ENCODE results near the gene TMEM242.

Gene TMEM242

GRCh38 chr6:157242791-157243190 is 80.5 kb downstream of the TMEM242 start:
- ChIA-PET CTCF (no interaction called here), POLR2A (no interaction called here)
- H3K4me1 ChIP-seq (ENCODE audit: control insufficient read depth, insufficient read depth, low read length), result peaks cover 8% of the 10 kb centered on the region; the same call in 1 of the 2 replicates
- TF ChIP-seq SP2 (tag by site-specific recombination; IDR thresholded peaks at IDR 0.05) (no peak), RBAK (tag by site-specific recombination; IDR thresholded peaks at IDR 0.05) (no peak), ZFP37 (tag by site-specific recombination; IDR thresholded peaks at IDR 0.05) (no peak), ZNF660 (tag by site-specific recombination; IDR thresholded peaks at IDR 0.05) (no peak), ZNF148 (tag by site-specific recombination; IDR thresholded peaks at IDR 0.05; ENCODE audit: borderline replicate concordance) (no peak), ZNF146 (tag by site-specific recombination; IDR thresholded peaks at IDR 0.05) (no peak), EGR2 (tag by site-specific recombination; IDR thresholded peaks at IDR 0.05; ENCODE audit: low read depth) (no peak), GLIS2 (tag by site-specific recombination; IDR thresholded peaks at IDR 0.05) (no peak), SETDB1 (IDR thresholded peaks at IDR 0.05; ENCODE audit: insufficient read length, low read length) (no peak), MYNN (tag by site-specific recombination; IDR thresholded peaks at IDR 0.05; ENCODE audit: borderline replicate concordance) (no peak), ZNF670 (tag by site-specific recombination; IDR thresholded peaks at IDR 0.05; ENCODE audit: low read depth) (no peak), ZNF677 (tag by site-specific recombination; IDR thresholded peaks at IDR 0.05) (no peak), KLF17 (tag by site-specific recombination; IDR thresholded peaks at IDR 0.05) (no peak), MZF1 (tag by site-specific recombination; IDR thresholded peaks at IDR 0.05; ENCODE audit: borderline replicate concordance) (no peak), ELK4 (IDR thresholded peaks at IDR 0.05; ENCODE audit: borderline replicate concordance, low read depth, low read length) (no peak), BCL6B (tag by site-specific recombination; IDR thresholded peaks at IDR 0.05) (no peak), PRDM1 (tag by site-specific recombination; IDR thresholded peaks at IDR 0.05) (no peak)
- TF ChIP-seq, protein P1, sequence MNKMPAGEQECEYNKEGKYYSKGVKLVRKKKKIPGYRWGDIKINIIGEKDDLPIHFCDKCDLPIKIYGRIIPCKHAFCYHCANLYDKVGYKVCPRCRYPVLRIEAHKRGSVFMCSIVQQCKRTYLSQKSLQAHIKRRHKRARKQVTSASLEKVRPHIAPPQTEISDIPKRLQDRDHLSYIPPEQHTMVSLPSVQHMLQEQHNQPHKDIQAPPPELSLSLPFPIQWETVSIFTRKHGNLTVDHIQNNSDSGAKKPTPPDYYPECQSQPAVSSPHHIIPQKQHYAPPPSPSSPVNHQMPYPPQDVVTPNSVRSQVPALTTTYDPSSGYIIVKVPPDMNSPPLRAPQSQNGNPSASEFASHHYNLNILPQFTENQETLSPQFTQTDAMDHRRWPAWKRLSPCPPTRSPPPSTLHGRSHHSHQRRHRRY (tag by site-specific recombination; IDR thresholded peaks at IDR 0.05), result no peak
- TF ChIP-seq, protein P2, sequence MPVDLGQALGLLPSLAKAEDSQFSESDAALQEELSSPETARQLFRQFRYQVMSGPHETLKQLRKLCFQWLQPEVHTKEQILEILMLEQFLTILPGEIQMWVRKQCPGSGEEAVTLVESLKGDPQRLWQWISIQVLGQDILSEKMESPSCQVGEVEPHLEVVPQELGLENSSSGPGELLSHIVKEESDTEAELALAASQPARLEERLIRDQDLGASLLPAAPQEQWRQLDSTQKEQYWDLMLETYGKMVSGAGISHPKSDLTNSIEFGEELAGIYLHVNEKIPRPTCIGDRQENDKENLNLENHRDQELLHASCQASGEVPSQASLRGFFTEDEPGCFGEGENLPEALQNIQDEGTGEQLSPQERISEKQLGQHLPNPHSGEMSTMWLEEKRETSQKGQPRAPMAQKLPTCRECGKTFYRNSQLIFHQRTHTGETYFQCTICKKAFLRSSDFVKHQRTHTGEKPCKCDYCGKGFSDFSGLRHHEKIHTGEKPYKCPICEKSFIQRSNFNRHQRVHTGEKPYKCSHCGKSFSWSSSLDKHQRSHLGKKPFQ (tag by site-specific recombination; IDR thresholded peaks at IDR 0.05), result no peak
- H3K9me3 ChIP-seq (ENCODE audit: control insufficient read depth, insufficient read depth, low read depth, low read length), result no peaks in the 10 kb centered on the region
- H3K4me3 ChIP-seq (ENCODE audit: low read depth, low read length), result no peak overlapping the region
- no peaks in the 10 kb centered on the region for H3K36me3 ChIP-seq (ENCODE audit: control insufficient read depth in 2 of 2, insufficient read depth in 1 of 2, low read length in 2 of 2)
- no peak overlapping the region for H3K27ac ChIP-seq (ENCODE audit: extremely low read depth, low read depth, low read length)
